ENCODE measurements around the gene FCAMR.

FCAMR gene

GRCh38 chr1:206955476-206956451, 14.5 kb downstream of the FCAMR start:
- DNase-seq, result peak; percentile 60 to 77 (median 73)

- DNase-seq, result no peak
Measured at GRCh38 chr1:206954459-206955342, 15.6 kb downstream of the FCAMR start.

GRCh38 chr1:206953626-206954025, 16.6 kb downstream of the FCAMR start:
- DNase-seq, result no peak

GRCh38 chr1:206953126-206953525, 17.1 kb downstream of the FCAMR start:
- no peak for DNase-seq

GRCh38 chr1:206952171-206952570, 18.1 kb downstream of the FCAMR start:
- DNase-seq, result peak; percentile 88 to 94 (median 94)

GRCh38 chr1:206951318-206952100, 18.8 kb downstream of the FCAMR start:
- DNase-seq, result no peak

GRCh38 chr1:206949641-206950040, 20.6 kb downstream of the FCAMR start:
- no peak for DNase-seq

- peak; percentile 87 to 92 (median 91) for DNase-seq
Measured at GRCh38 chr1:206949208-206949607, 21.1 kb downstream of the FCAMR start.

- peak; percentile 32 to 49 (median 49) for DNase-seq
Measured at GRCh38 chr1:206947255-206947654, 23.0 kb downstream of the FCAMR start.

GRCh38 chr1:206946261-206946660, 24.0 kb downstream of the FCAMR start, which contains the start of gene PIGR:
PIGR (minus strand) TSS chr1:206946466; CDS start chr1:206940531, 5,935 bp downstream.
- no peak for DNase-seq

GRCh38 chr1:206945779-206946178, 24.5 kb downstream of the FCAMR start:
- no peak for DNase-seq

GRCh38 chr1:206944703-206945102, 25.6 kb downstream of the FCAMR start:
- DNase-seq, result no peak

- no peak for DNase-seq
Measured at GRCh38 chr1:206941766-206942418, 28.4 kb downstream of the FCAMR start.

GRCh38 chr1:206940588-206940936, 29.7 kb downstream of the FCAMR start:
- DNase-seq, result no peak

GRCh38 chr1:206939841-206940587, 30.2 kb downstream of the FCAMR start:
- DNase-seq, result no peak

- DNase-seq, result no peak
Measured at GRCh38 chr1:206939131-206939530, 31.1 kb downstream of the FCAMR start.

GRCh38 chr1:206937425-206937824, 32.8 kb downstream of the FCAMR start:
- DNase-seq, result peak; percentile 40 to 78 (median 54)

GRCh38 chr1:206935491-206936067, 34.7 kb downstream of the FCAMR start:
- peak; percentile 81 to 93 (median 83) for DNase-seq

GRCh38 chr1:206933333-206933945, 36.8 kb downstream of the FCAMR start:
- peak; percentile 81 to 91 (median 86) for DNase-seq

GRCh38 chr1:206932177-206932576, 38.1 kb downstream of the FCAMR start:
- peak; percentile 82 to 89 (median 87) for DNase-seq
